ENCODE results near the gene PTPN11. TPM values are rescaled to one million over a fixed set of nuclear protein-coding genes. Genes with fewer than 3 reads are reported as not detected.

PTPN11 gene
- total RNA-seq, 4 donors from 2014 or later = 131 to 178 (median 141) TPM

DNA sequence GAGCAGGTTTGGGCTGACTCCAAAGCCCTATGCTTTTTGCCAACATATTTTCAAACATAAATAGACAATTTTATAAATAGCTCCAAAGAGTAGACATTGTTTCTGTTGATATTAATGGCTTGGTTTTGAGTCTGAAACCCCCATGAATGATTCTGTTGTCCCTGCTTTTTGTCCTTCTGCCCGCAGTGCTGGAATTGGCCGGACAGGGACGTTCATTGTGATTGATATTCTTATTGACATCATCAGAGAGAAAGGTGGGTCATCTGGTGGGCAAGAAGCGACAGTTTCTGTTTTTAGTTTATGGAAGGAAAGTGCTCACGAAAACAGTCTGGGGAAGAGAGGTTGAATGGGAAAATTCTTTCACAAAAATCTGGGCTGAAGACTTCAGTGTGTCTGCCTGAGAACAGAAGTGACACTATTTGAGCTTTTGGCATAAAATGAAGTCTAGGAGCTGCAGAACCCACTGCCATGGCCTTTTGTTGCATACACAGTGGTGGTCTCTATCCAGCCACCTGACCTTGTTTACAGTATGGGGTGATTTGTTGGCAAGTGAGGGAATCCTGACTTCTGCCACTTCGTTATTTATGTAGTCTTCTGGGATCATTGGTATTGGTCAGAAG is 69.6 kb downstream of the PTPN11 start:
- H3K27ac ChIP-seq = peak overlapping the region in 1 of 4 donors; percentile 31
- TF ChIP-seq EP300 (IDR thresholded peaks at IDR 0.05) (no peak), POLR2AphosphoS5 (IDR thresholded peaks at IDR 0.05) (no peak), POLR2A (IDR thresholded peaks at IDR 0.05) (no peak)
- TF ChIP-seq, protein P1, sequence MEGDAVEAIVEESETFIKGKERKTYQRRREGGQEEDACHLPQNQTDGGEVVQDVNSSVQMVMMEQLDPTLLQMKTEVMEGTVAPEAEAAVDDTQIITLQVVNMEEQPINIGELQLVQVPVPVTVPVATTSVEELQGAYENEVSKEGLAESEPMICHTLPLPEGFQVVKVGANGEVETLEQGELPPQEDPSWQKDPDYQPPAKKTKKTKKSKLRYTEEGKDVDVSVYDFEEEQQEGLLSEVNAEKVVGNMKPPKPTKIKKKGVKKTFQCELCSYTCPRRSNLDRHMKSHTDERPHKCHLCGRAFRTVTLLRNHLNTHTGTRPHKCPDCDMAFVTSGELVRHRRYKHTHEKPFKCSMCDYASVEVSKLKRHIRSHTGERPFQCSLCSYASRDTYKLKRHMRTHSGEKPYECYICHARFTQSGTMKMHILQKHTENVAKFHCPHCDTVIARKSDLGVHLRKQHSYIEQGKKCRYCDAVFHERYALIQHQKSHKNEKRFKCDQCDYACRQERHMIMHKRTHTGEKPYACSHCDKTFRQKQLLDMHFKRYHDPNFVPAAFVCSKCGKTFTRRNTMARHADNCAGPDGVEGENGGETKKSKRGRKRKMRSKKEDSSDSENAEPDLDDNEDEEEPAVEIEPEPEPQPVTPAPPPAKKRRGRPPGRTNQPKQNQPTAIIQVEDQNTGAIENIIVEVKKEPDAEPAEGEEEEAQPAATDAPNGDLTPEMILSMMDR (IDR thresholded peaks at IDR 0.05) = no peak
- peaks cover 0 to 16% (median 0%) of the 10 kb centered on the region in 3 donors for H3K4me1 ChIP-seq
- no peak overlapping the region for H3K4me3 ChIP-seq
- no peak for ATAC-seq
- H3K9me3 ChIP-seq = no peaks in the 10 kb centered on the region
- H3K27me3 ChIP-seq = no peaks in the 10 kb centered on the region
- WGBS, 2 donors (ENCODE audit: low coverage in 1 of 2) = 33 to 41% methylated on average over 5 of the region's 6 CpGs
- H3K36me3 ChIP-seq = peaks cover 0 to 87% of the 10 kb centered on the region in 2 donors

DNA sequence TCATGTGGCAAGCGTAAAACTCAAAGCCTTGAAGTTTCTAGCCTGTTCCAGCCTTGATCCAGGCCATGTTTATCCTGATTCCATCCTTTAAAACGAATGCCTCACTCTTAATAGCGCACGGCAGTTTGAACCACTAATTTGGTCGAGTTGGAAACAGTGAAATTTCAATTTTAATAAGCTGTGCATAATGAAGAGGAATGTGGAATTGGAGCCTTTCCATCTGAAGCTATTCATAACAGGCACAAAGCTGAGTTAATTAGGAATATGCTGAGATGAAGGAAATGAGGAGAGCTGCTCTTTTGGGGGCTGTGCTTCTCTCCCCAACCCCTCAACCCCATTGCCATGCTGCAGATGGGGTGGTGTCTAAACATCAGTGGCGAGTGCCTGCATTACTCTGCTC is 70.7 kb downstream of the PTPN11 start:
- H3K4me3 ChIP-seq = no peak overlapping the region
- 89 to 94% methylated on average over 4 to 6 of the region's 6 CpGs for WGBS, 2 donors (ENCODE audit: low coverage in 1 of 2)
- H3K27ac ChIP-seq = no peak overlapping the region
- H3K36me3 ChIP-seq = peaks cover 0 to 87% of the 10 kb centered on the region in 2 donors
- no peaks in the 10 kb centered on the region for H3K27me3 ChIP-seq
- H3K4me1 ChIP-seq = peaks cover 0 to 16% (median 0%) of the 10 kb centered on the region in 3 donors
- TF ChIP-seq, protein P1 (IDR thresholded peaks at IDR 0.05) = no peak
- no peak for TF ChIP-seq POLR2A (IDR thresholded peaks at IDR 0.05)
- no peak for TF ChIP-seq POLR2AphosphoS5 (IDR thresholded peaks at IDR 0.05)
- no peak for TF ChIP-seq EP300 (IDR thresholded peaks at IDR 0.05)
- no peaks in the 10 kb centered on the region for H3K9me3 ChIP-seq
- ATAC-seq = no peak

DNA sequence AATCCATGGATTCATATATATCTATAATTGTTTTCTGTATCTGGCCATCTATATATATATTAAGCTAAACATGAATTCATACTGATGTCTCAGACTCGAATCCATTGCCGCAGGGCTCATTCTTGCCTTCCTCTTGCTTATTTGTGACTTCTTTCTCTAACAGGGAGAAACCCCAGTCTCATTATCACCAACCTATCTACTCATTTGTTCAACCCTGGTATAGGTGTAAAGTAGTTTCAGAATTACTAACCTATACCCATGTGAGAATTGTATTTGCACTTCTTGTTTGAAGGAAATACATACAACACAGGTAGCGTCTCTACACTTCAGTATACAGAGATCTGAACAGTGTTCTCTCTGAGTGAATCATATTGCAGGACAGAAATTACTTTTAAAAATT is 77.7 kb downstream of the PTPN11 start:
- Histone ChIP-seq H3K4me1 (no peaks in the 10 kb centered on the region), H3K27ac (no peak overlapping the region), H3K36me3 (peaks cover 0 to 80% of the 10 kb centered on the region in 2 donors), H3K9me3 (no peaks in the 10 kb centered on the region), H3K4me3 (no peak overlapping the region), H3K27me3 (no peaks in the 10 kb centered on the region)
- TF ChIP-seq POLR2A (IDR thresholded peaks at IDR 0.05) (no peak), POLR2AphosphoS5 (IDR thresholded peaks at IDR 0.05) (no peak), EP300 (IDR thresholded peaks at IDR 0.05) (no peak)
- TF ChIP-seq, protein P1 (IDR thresholded peaks at IDR 0.05) = no peak
- ATAC-seq = no peak
- 93 to 100% methylated on average over 3 of the region's 3 CpGs for WGBS, 2 donors (ENCODE audit: low coverage in 1 of 2)

DNA sequence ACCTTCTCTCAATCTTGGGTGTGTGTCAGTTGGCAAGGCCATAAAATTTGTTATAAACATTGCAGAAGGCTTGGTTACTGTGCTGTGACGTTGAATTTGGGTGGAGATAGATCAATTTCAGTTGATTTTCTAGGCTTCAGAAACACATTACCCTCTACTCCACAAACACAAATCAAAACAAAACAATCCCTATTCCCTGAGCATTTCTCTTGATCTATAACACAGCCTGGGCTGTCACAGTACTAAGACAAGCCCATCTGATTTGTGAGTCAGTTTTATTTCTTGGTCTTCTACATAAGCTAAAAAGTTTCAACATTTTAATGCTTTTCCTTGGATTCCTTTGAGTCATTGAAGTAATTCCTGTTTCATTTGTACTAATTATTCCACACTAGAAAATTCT is 79.8 kb downstream of the PTPN11 start:
- peaks cover 0 to 80% of the 10 kb centered on the region in 2 donors for H3K36me3 ChIP-seq
- H3K27ac ChIP-seq = no peak overlapping the region
- TF ChIP-seq POLR2A (IDR thresholded peaks at IDR 0.05) (no peak), POLR2AphosphoS5 (IDR thresholded peaks at IDR 0.05) (no peak), EP300 (IDR thresholded peaks at IDR 0.05) (no peak)
- TF ChIP-seq, protein P1 (IDR thresholded peaks at IDR 0.05) = no peak
- H3K9me3 ChIP-seq = no peaks in the 10 kb centered on the region
- no peaks in the 10 kb centered on the region for H3K4me1 ChIP-seq
- no peaks in the 10 kb centered on the region for H3K27me3 ChIP-seq
- WGBS, 2 donors (ENCODE audit: low coverage in 1 of 2) = 80 to 81% methylated on average over 1 of the region's 1 CpG
- H3K4me3 ChIP-seq = no peak overlapping the region
- ATAC-seq = no peak

DNA sequence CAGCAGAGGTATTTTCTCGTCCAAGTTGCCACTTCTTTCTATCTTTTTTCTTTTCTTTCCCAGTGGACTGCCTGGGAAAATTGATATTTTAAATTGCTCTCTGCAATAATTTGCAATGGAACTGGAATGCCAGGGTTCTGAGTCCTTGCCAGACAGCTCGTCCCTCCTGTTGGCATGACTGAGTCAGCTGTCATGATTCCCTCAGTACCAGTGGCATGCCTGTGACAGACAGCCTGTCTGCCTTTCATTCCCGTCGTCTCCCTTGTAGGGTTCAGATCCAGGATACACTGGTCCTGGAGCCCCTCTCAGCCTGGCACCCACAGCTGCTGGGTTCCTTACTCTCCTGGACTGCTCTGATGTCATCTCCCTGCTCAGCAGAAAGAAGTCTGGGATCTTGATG is 84.8 kb downstream of the PTPN11 start:
- Histone ChIP-seq H3K4me1 (no peaks in the 10 kb centered on the region), H3K36me3 (peaks cover 0 to 79% of the 10 kb centered on the region in 2 donors), H3K27ac (no peak overlapping the region), H3K4me3 (no peak overlapping the region), H3K9me3 (no peaks in the 10 kb centered on the region), H3K27me3 (no peaks in the 10 kb centered on the region)
- 64 to 88% methylated on average over 1 to 4 of the region's 4 CpGs for WGBS, 2 donors (ENCODE audit: low coverage in 1 of 2)
- no peak for TF ChIP-seq POLR2A (IDR thresholded peaks at IDR 0.05)
- no peak for TF ChIP-seq EP300 (IDR thresholded peaks at IDR 0.05)
- TF ChIP-seq, protein P1 (IDR thresholded peaks at IDR 0.05) = no peak
- TF ChIP-seq POLR2AphosphoS5 (IDR thresholded peaks at IDR 0.05) = no peak
- no peak for ATAC-seq

Data from gastroesophageal sphincter (tissue), 4 donors.